GM12878 (cell line): ENCODE data around the gene FEM1B. TPM values are rescaled to one million over a fixed set of nuclear protein-coding genes. Genes with fewer than 3 reads are reported as not detected.

Experiments
- ATAC-seq: fragments of 200-7000 bp; cut with Tn5 transposase; 3 replicates; pipeline ENCODE4 v1.9.1; 2020; ENCODE audit warnings: mild to moderate bottlenecking, moderate library complexity
- BruUV-seq: library from RNA; stranded (reverse); fragments of 400-500 nt; replicated peaks from 2 replicates; lab custom pipeline; 2021; lab: Mats Ljungman, UMichigan
- CTCF ChIA-PET: fragments of 300-600 bp; sonication (Branson Sonifier 250); formaldehyde crosslinking; extraction: SDS; loops from one replicate; lab custom pipeline; 2021; ENCODE audit warnings: inconsistent platforms; lab: Yijun Ruan, JAX
- POLR2A ChIA-PET: fragments of 350-600 bp; formaldehyde crosslinking; extraction: SDS; loops from one replicate; lab custom pipeline; 2021; ENCODE audit warnings: inconsistent platforms; lab: Charles Lee
- RAD21 ChIA-PET: fragments of 300-600 bp; sonication (Branson Sonifier 250); formaldehyde crosslinking; loops from one replicate; lab custom pipeline; 2023; ENCODE audit warnings: antibody characterized with exemption; ENCODE audit not compliant: unreplicated experiment; lab: Charles Lee
- SMC1A ChIA-PET: fragments of 300-600 bp; sonication (Branson Sonifier 250); formaldehyde crosslinking; loops from one replicate; lab custom pipeline; 2023; ENCODE audit not compliant: unreplicated experiment, uncharacterized antibody; lab: Charles Lee
- DNase-seq: peaks from one replicate; pipeline ENCODE4 v3.0.0-alpha.2; 2011; ENCODE audit warnings: low read depth, low spot score
- FAIRE-seq: peaks from 3 replicates; lab custom pipeline; 2011; peaks lifted over from hg19 to GRCh38; lab: Jason Lieb, UNC
- H2AFZ ChIP-seq: 2 replicates; pipeline ENCODE4 v1.6.0; 2011; ENCODE audit warnings: low read depth, low read length, control low read depth; ENCODE audit not compliant: control insufficient read depth
- H3K27ac ChIP-seq: 2 replicates; pipeline ENCODE4 v1.5.1; 2011; ENCODE audit warnings: control low read depth; ENCODE audit not compliant: control insufficient read depth, insufficient read depth
- H3K27me3 ChIP-seq, 2 experiments: replicated peaks in 1 of 2; 2 replicates each; pipeline versions ENCODE4 v1.6.0 to v1.6.1; 2011; ENCODE audit warnings: low read length in 1 of 2; ENCODE audit not compliant: control insufficient read depth in 2 of 2, insufficient read depth in 2 of 2
- H3K36me3 ChIP-seq, 2 experiments: 2 replicates each; pipeline ENCODE4 v1.5.1; 2011; ENCODE audit warnings: low read length in 1 of 2; ENCODE audit not compliant: control insufficient read depth in 2 of 2, insufficient read depth in 2 of 2
- H3K4me1 ChIP-seq: 2 replicates; pipeline ENCODE4 v1.6.1; 2011; ENCODE audit warnings: mild to moderate bottlenecking, low read length, moderate library complexity, mixed read lengths; ENCODE audit not compliant: control insufficient read depth, insufficient read depth
- H3K4me2 ChIP-seq: 2 replicates; pipeline ENCODE4 v1.6.0; 2011; ENCODE audit warnings: control low read depth; ENCODE audit not compliant: control insufficient read depth, insufficient read depth
- H3K4me3 ChIP-seq: fragments of 200-600 bp; sonication (generic); 2 replicates; pipeline ENCODE4 v1.5.1; 2016
- H3K79me2 ChIP-seq: 2 replicates; pipeline ENCODE4 v1.6.0; 2011; ENCODE audit warnings: low read length; ENCODE audit not compliant: control insufficient read depth, insufficient read depth
- H3K9ac ChIP-seq: 2 replicates; pipeline ENCODE4 v1.8.0; 2011; ENCODE audit warnings: low read length, control low read depth, mixed read lengths; ENCODE audit not compliant: control insufficient read depth, insufficient read depth
- H3K9me3 ChIP-seq: replicated peaks from 3 replicates; pipeline ENCODE4 v1.5.1; 2011; ENCODE audit warnings: mild to moderate bottlenecking, low read length; ENCODE audit not compliant: control insufficient read depth, insufficient read depth
- H4K20me1 ChIP-seq: 2 replicates; pipeline ENCODE4 v1.6.0; 2011; ENCODE audit not compliant: control insufficient read depth, insufficient read depth
- DPF2 ChIP-seq: fragments of 450-650 bp; IDR thresholded peaks from 2 replicates; pipeline ENCODE4 v1.6.1; 2017; ENCODE audit warnings: mild to moderate bottlenecking
- POLR2A ChIP-seq: IDR thresholded peaks from 2 replicates; pipeline ENCODE4 v1.6.1; 2011; ENCODE audit warnings: low read depth, mild to moderate bottlenecking, low read length
- POLR2AphosphoS5 ChIP-seq: IDR thresholded peaks from 2 replicates; pipeline ENCODE4 v1.6.1; 2011; ENCODE audit warnings: mild to moderate bottlenecking, low read length, inconsistent platforms
- RB1 ChIP-seq: fragments of 450-650 bp; formaldehyde crosslinking; IDR thresholded peaks from 2 replicates; pipeline ENCODE4 v1.6.1; 2017; ENCODE audit warnings: mild to moderate bottlenecking, borderline replicate concordance
- RBBP5 ChIP-seq: fragments of 200-600 bp; sonication (generic); conservative IDR thresholded peaks from 2 replicates; pipeline ENCODE4 v1.6.1; 2016
- RFX5 ChIP-seq: IDR thresholded peaks from 2 replicates; pipeline ENCODE4 v1.6.1; 2011; ENCODE audit warnings: low read depth, low read length, improper control_type of control experiment
- SPI1 ChIP-seq: IDR thresholded peaks from 2 replicates; pipeline ENCODE4 v1.6.1; 2011; ENCODE audit warnings: low read depth, mild to moderate bottlenecking, low read length, moderate library complexity, borderline replicate concordance; ENCODE audit not compliant: insufficient read depth
- SUPT20H ChIP-seq: IDR thresholded peaks from 2 replicates; pipeline ENCODE4 v1.6.1; 2011; ENCODE audit warnings: low read depth, mild to moderate bottlenecking, low read length, moderate library complexity, borderline replicate concordance; ENCODE audit not compliant: control insufficient read depth
- ZNF384 ChIP-seq: IDR thresholded peaks from 2 replicates; pipeline ENCODE4 v1.6.1; 2012; ENCODE audit warnings: low read depth, mild to moderate bottlenecking, low read length, improper control_type of control experiment, borderline replicate concordance
- WGBS: methylation state at CpG from one replicate; pipeline ENCODE4 v1.1.6; 2016; ENCODE audit warnings: low lambda C conversion rate; ENCODE audit not compliant: insufficient replicate concordance, insufficient coverage; ENCODE audit errors: missing lambda C conversion rate; 5-methylcytosine and 5-hydroxymethylcytosine counted together
- in situ Hi-C: fragments of 300-500 bp; cut with MboI; formaldehyde crosslinking; loops from 9 replicates; pipeline ENCODE4 v1.14.3; 2018; ENCODE audit warnings: mixed read lengths
- intact Hi-C: fragments of 100-400 bp; cut with micrococcal nuclease; formaldehyde crosslinking; loops from one replicate; pipeline ENCODE4 v1.14.2; 2022; ENCODE audit not compliant: unreplicated experiment
- polyA plus RNA-seq, 11 experiments: library from polyadenylated mRNA; depleted of rRNA in 4 of 11; unstranded in 6 of 11; stranded (reverse) in 5 of 11; fragments of >200 nt; fragmentation: Nextera tagmentation in 4 of 11; fragmentation: Illumina TruSeq in 1 of 11; extraction: Ambion mirVana in 4 of 11; extraction: Trizol in 1 of 11; gene quantifications; 1 replicate in 1 of 11; 2 replicates in 10 of 11; pipeline versions ENCODE4 v1.2.1 to v1.2.3, GENCODE V29; 2011 to 2016; ENCODE audit warnings: inconsistent platforms in 2 of 11, missing spikeins in 2 of 11, low read depth in 1 of 11
- total RNA-seq, 4 experiments: library from RNA; depleted of rRNA in 3 of 4; stranded (reverse); fragments of >200 nt in 3 of 4; fragmentation: Illumina TruSeq in 1 of 4; extraction: Trizol in 1 of 4; gene quantifications; 2 replicates each; pipeline versions ENCODE4 v1.2.1 to v1.2.3, GENCODE V29; 2013 to 2021
- TF ChIP-seq, protein P1 (sequence below): IDR thresholded peaks from 2 replicates; pipeline ENCODE4 v1.6.1; 2012; ENCODE audit warnings: mild to moderate bottlenecking, low read depth, low read length
- TF ChIP-seq, protein P2 (sequence below): IDR thresholded peaks from 2 replicates; pipeline ENCODE4 v1.6.1; 2011; ENCODE audit warnings: borderline replicate concordance, low read depth, mild to moderate bottlenecking, moderate library complexity, mixed read lengths, low read length; ENCODE audit not compliant: insufficient read depth; ENCODE audit errors: extremely low read length

The FEM1B gene
- total and polyA plus RNA-seq, 10 of the 15 experiments (the other 5 are each of a cell fraction or from before 2014, with no cell fraction given), result 5.5 to 61.1 (median 18.2) TPM

DNA sequence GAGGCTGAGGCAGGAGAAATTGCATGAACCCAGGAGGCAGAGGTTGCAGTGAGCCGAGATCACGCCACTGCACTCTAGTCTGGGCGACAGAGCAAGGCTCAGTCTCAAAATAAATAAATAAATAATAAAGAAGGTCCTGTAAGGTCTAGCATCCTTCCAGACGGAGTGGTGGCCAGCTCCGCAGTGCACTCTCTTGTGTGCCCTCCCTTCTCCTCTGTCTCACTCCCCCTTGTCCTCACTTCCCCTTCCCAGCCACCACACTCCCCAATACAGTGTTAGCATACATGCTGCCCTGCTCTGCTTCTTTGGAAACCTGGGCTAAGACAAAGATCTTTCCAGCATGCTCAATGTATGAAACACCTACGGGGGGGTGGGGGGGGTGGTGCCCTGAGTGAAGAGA lies 44.6 kb upstream of the FEM1B start:
- H3K79me2 ChIP-seq, result peaks cover 14% of the 10 kb centered on the region
- no TSS peak for BruUV-seq
- DNase-seq, result no peak
- peak; percentile 81; the same call in 1 of the 2 replicates for TF ChIP-seq SPI1
- TF ChIP-seq, protein P1, sequence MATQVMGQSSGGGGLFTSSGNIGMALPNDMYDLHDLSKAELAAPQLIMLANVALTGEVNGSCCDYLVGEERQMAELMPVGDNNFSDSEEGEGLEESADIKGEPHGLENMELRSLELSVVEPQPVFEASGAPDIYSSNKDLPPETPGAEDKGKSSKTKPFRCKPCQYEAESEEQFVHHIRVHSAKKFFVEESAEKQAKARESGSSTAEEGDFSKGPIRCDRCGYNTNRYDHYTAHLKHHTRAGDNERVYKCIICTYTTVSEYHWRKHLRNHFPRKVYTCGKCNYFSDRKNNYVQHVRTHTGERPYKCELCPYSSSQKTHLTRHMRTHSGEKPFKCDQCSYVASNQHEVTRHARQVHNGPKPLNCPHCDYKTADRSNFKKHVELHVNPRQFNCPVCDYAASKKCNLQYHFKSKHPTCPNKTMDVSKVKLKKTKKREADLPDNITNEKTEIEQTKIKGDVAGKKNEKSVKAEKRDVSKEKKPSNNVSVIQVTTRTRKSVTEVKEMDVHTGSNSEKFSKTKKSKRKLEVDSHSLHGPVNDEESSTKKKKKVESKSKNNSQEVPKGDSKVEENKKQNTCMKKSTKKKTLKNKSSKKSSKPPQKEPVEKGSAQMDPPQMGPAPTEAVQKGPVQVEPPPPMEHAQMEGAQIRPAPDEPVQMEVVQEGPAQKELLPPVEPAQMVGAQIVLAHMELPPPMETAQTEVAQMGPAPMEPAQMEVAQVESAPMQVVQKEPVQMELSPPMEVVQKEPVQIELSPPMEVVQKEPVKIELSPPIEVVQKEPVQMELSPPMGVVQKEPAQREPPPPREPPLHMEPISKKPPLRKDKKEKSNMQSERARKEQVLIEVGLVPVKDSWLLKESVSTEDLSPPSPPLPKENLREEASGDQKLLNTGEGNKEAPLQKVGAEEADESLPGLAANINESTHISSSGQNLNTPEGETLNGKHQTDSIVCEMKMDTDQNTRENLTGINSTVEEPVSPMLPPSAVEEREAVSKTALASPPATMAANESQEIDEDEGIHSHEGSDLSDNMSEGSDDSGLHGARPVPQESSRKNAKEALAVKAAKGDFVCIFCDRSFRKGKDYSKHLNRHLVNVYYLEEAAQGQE, result no peak
- TF ChIP-seq, all 136 proteins: peak for 1
- H3K9ac ChIP-seq, result no peak overlapping the region
- RAD21 ChIA-PET, result no interaction called here
- WGBS, result 72% methylated on average over 6 of the region's 6 CpGs
- intact Hi-C loops, result no loop called here
- no peak overlapping the region for H3K4me2 ChIP-seq
- SMC1A ChIA-PET, result interaction anchor here (2.3 kb wide), 1 partner anchor 20 kb away, joined by 7 read pairs; no protein-coding TSS in a partner anchor
- POLR2A ChIA-PET, result no interaction called here
- H3K9me3 ChIP-seq, result no peaks in the 10 kb centered on the region
- CTCF ChIA-PET, result interaction anchor here (0.8 kb wide), 1 partner anchor 20 kb away, joined by 3 read pairs; no protein-coding TSS in a partner anchor
- FAIRE-seq, result no peak
- in situ Hi-C loops, result no loop called here
- peaks cover 12% of the 10 kb centered on the region for H3K4me1 ChIP-seq
- H4K20me1 ChIP-seq, result no peaks in the 10 kb centered on the region
- H3K27ac ChIP-seq, result no peak overlapping the region
- no peak for ATAC-seq
- no peaks in the 10 kb centered on the region for H3K36me3 ChIP-seq
- no peaks in the 10 kb centered on the region for H3K27me3 ChIP-seq
- H3K4me3 ChIP-seq, result no peak overlapping the region
- H2AFZ ChIP-seq, result no peak overlapping the region

DNA sequence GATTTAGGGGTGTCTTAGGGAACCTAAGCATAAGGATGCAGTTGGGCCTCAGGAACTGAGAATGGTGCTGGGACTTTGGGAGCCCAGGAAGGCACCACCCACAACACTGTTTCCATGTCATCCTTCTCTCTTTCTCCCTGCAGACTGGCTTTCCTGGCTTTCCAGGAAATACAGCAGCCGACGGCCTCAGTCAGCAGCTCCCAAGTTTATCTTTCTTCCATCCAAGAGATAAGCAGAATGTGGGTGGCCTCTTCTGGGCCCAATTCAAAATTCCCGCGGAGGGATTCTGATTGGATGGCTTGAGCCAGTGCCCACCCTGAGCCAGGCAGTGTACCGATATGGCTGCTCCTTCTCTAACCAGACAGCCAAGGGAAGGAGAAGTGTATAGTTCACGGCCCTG lies 43.5 kb upstream of the FEM1B start:
- no peak overlapping the region for H3K27ac ChIP-seq
- no peak overlapping the region for H3K9ac ChIP-seq
- intact Hi-C loops, result no loop called here
- BruUV-seq, result no TSS peak
- H3K79me2 ChIP-seq, result peaks cover 3% of the 10 kb centered on the region
- ChIA-PET RAD21 (no interaction called here), CTCF (no interaction called here), POLR2A (no interaction called here), SMC1A (no interaction called here)
- WGBS, result 91% methylated on average over 6 of the region's 6 CpGs
- no peak overlapping the region for H3K4me2 ChIP-seq
- no peak overlapping the region for H2AFZ ChIP-seq
- no peaks in the 10 kb centered on the region for H4K20me1 ChIP-seq
- no peaks in the 10 kb centered on the region for H3K27me3 ChIP-seq
- H3K36me3 ChIP-seq, result no peaks in the 10 kb centered on the region
- H3K9me3 ChIP-seq, result no peaks in the 10 kb centered on the region
- no peak overlapping the region for H3K4me3 ChIP-seq
- FAIRE-seq (no peak), DNase-seq (no peak), ATAC-seq (no peak)
- in situ Hi-C loops, result no loop called here
- H3K4me1 ChIP-seq, result peaks cover 9% of the 10 kb centered on the region
- no peak for TF ChIP-seq DPF2
- no peak for TF ChIP-seq POLR2AphosphoS5
- no peak for TF ChIP-seq ZNF384
- no peak for TF ChIP-seq RBBP5
- no peak for TF ChIP-seq RFX5
- TF ChIP-seq RB1, result no peak
- TF ChIP-seq SUPT20H, result no peak
- TF ChIP-seq POLR2A, result no peak
- TF ChIP-seq, protein P2, sequence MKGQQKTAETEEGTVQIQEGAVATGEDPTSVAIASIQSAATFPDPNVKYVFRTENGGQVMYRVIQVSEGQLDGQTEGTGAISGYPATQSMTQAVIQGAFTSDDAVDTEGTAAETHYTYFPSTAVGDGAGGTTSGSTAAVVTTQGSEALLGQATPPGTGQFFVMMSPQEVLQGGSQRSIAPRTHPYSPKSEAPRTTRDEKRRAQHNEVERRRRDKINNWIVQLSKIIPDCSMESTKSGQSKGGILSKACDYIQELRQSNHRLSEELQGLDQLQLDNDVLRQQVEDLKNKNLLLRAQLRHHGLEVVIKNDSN, result no peak
